ENCODE data around the gene RPL39L. TPM values are rescaled to one million over a fixed set of nuclear protein-coding genes. Genes with fewer than 3 reads are reported as not detected.
A peak's percentile ranks its signal among the peaks of the same experiment; 100 is the strongest.

RPL39L gene
- polyA plus RNA-seq, 3 donors, result 1.1 to 3.4 (median 3.1) TPM

- no peak overlapping the region for H3K9ac ChIP-seq (ENCODE audit: insufficient read depth, low read length, poor library complexity, severe bottlenecking)
- H3K27me3 Mint-ChIP-seq (ENCODE audit: low read depth in 3 of 3), result peaks cover 2 to 7% (median 2%) of the 10 kb centered on the region in 3 donors
- peak overlapping the region in 1 of 7 donors; percentile 34 for H3K27ac Mint-ChIP-seq
- WGBS (ENCODE audit: insufficient coverage), result 78% methylated on average over 2 of the region's 2 CpGs
- peak; percentile 5 to 31 (median 22) for DNase-seq
- no peaks in the 10 kb centered on the region for H3K36me3 Mint-ChIP-seq
- H3K27me3 ChIP-seq (ENCODE audit: control insufficient read depth in 2 of 2, insufficient read depth in 2 of 2, low read length in 2 of 2), result no peaks in the 10 kb centered on the region
- no peaks in the 10 kb centered on the region for H3K4me1 ChIP-seq (ENCODE audit: control insufficient read depth in 1 of 2, insufficient read depth in 2 of 2, low read length in 2 of 2)
- H3K36me3 ChIP-seq (replicated peaks in 1 of 2; ENCODE audit: control insufficient read depth in 1 of 2, insufficient read depth in 2 of 2, low read length in 2 of 2), result no peaks in the 10 kb centered on the region
- no peaks in the 10 kb centered on the region for H4K20me1 ChIP-seq (ENCODE audit: insufficient read depth, low read length)
- H3K4me3 Mint-ChIP-seq, result no peak overlapping the region
- H3K4me2 ChIP-seq (replicated peaks; ENCODE audit: extremely low read depth, low read length, poor library complexity, severe bottlenecking), result no peak overlapping the region
- no peak overlapping the region for H2AFZ ChIP-seq (ENCODE audit: insufficient read depth, low read depth, low read length, poor library complexity, severe bottlenecking)
- no peaks in the 10 kb centered on the region for H3K79me2 ChIP-seq (ENCODE audit: insufficient read depth, low read length)
- no peak overlapping the region for H3K27ac ChIP-seq (ENCODE audit: low read depth in 1 of 2, low read length in 2 of 2)
- H3K9me3 ChIP-seq (replicated peaks in 1 of 2; ENCODE audit: control insufficient read depth in 1 of 2, insufficient read depth in 1 of 2, low read length in 2 of 2), result peaks cover 5 to 10% of the 10 kb centered on the region in 2 donors
- intact Hi-C loops (cut with micrococcal nuclease), result no loop called here
- peak; percentile 37 for TF ChIP-seq CTCF (IDR thresholded peaks at IDR 0.05)
- H3K4me3 ChIP-seq (replicated peaks in 1 of 3; ENCODE audit: low read depth in 2 of 3, low read length in 3 of 3), result no peak overlapping the region
- H3K9me3 Mint-ChIP-seq, result peaks cover 4 to 16% (median 7%) of the 10 kb centered on the region in 7 donors
- H3K4me1 Mint-ChIP-seq, result no peaks in the 10 kb centered on the region
Observed at GRCh38 chr3:187150599-187150998, 11.3 kb upstream of the RPL39L start.

GRCh38 chr3:187150186-187150585, 10.9 kb upstream of the RPL39L start:
- TF ChIP-seq CTCF (IDR thresholded peaks at IDR 0.05), result no peak
- no peak overlapping the region for H3K27ac ChIP-seq (ENCODE audit: low read depth in 1 of 2, low read length in 2 of 2)
- H3K27me3 Mint-ChIP-seq (ENCODE audit: low read depth in 3 of 3), result peaks cover 2 to 7% (median 2%) of the 10 kb centered on the region in 3 donors
- H3K36me3 Mint-ChIP-seq, result no peaks in the 10 kb centered on the region
- no peak overlapping the region for H3K4me3 ChIP-seq (replicated peaks in 1 of 3; ENCODE audit: low read depth in 2 of 3, low read length in 3 of 3)
- no peaks in the 10 kb centered on the region for H3K27me3 ChIP-seq (ENCODE audit: control insufficient read depth in 2 of 2, insufficient read depth in 2 of 2, low read length in 2 of 2)
- H4K20me1 ChIP-seq (ENCODE audit: insufficient read depth, low read length), result no peaks in the 10 kb centered on the region
- H3K4me2 ChIP-seq (replicated peaks; ENCODE audit: extremely low read depth, low read length, poor library complexity, severe bottlenecking), result no peak overlapping the region
- no peak for DNase-seq
- intact Hi-C loops (cut with micrococcal nuclease), result no loop called here
- no peaks in the 10 kb centered on the region for H3K4me1 Mint-ChIP-seq
- H3K27ac Mint-ChIP-seq, result no peak overlapping the region
- H3K36me3 ChIP-seq (replicated peaks in 1 of 2; ENCODE audit: control insufficient read depth in 1 of 2, insufficient read depth in 2 of 2, low read length in 2 of 2), result no peaks in the 10 kb centered on the region
- peaks cover 8 to 19% (median 11%) of the 10 kb centered on the region in 7 donors for H3K9me3 Mint-ChIP-seq
- H3K9me3 ChIP-seq (replicated peaks in 1 of 2; ENCODE audit: control insufficient read depth in 1 of 2, insufficient read depth in 1 of 2, low read length in 2 of 2), result peaks cover 9 to 14% of the 10 kb centered on the region in 2 donors
- H3K79me2 ChIP-seq (ENCODE audit: insufficient read depth, low read length), result no peaks in the 10 kb centered on the region
- H3K4me3 Mint-ChIP-seq, result no peak overlapping the region
- H3K9ac ChIP-seq (ENCODE audit: insufficient read depth, low read length, poor library complexity, severe bottlenecking), result no peak overlapping the region
- WGBS (ENCODE audit: insufficient coverage), result 97% methylated on average over 7 of the region's 7 CpGs
- no peaks in the 10 kb centered on the region for H3K4me1 ChIP-seq (ENCODE audit: control insufficient read depth in 1 of 2, insufficient read depth in 2 of 2, low read length in 2 of 2)
- H2AFZ ChIP-seq (ENCODE audit: insufficient read depth, low read depth, low read length, poor library complexity, severe bottlenecking), result no peak overlapping the region

All from CD14-positive monocyte (primary cell).